NCI-H1092 treated with DMSO at 0.1 percent for 48 hours (cell line): ENCODE measurements around the gene VSNL1.
A peak's percentile ranks its signal among the peaks of the same experiment; 100 is the strongest.

ENCODE experiments used
- DNase-seq: peaks from one replicate; lab custom pipeline; 2025; lab: John Stamatoyannopoulos, UW

VSNL1 gene

GRCh38 chr2:17540093-17540812 lies at the start of gene VSNL1:
Gene VSNL1 (plus strand): TSS chr2:17540696. CDS start chr2:17592075, 51,379 bp downstream.
- DNase-seq = peak; percentile 62

- DNase-seq = no peak
These were observed 44.9 kb upstream of the VSNL1 start for GRCh38 chr2:17495590-17495989.

- DNase-seq = no peak
These were observed 42.8 kb upstream of the VSNL1 start for GRCh38 chr2:17497718-17498117.

- DNase-seq = no peak
These were observed 33.5 kb upstream of the VSNL1 start for GRCh38 chr2:17506736-17507616.

- DNase-seq = no peak
These were observed 24.8 kb upstream of the VSNL1 start for GRCh38 chr2:17515652-17516051.

- DNase-seq = no peak
These were observed 22.9 kb upstream of the VSNL1 start for GRCh38 chr2:17517481-17518211.

- no peak for DNase-seq
These were observed 22.0 kb upstream of the VSNL1 start, which contains the start of gene RAD51AP2 for GRCh38 chr2:17518212-17519154. Gene RAD51AP2 (minus strand): TSS chr2:17518440. CDS start chr2:17518415, 25 bp downstream.

- DNase-seq = no peak
These were observed 21.0 kb upstream of the VSNL1 start for GRCh38 chr2:17519486-17519885.

- no peak for DNase-seq
These were observed 19.7 kb upstream of the VSNL1 start for GRCh38 chr2:17520761-17521160.

GRCh38 chr2:17521621-17522020 lies 18.9 kb upstream of the VSNL1 start:
- no peak for DNase-seq

- no peak for DNase-seq
These were observed 18.2 kb upstream of the VSNL1 start for GRCh38 chr2:17522303-17522702.

GRCh38 chr2:17529771-17530170 lies 10.7 kb upstream of the VSNL1 start:
- no peak for DNase-seq

GRCh38 chr2:17533546-17533945 lies 7.0 kb upstream of the VSNL1 start:
- no peak for DNase-seq

GRCh38 chr2:17536416-17536815 lies 4.1 kb upstream of the VSNL1 start:
- no peak for DNase-seq

GRCh38 chr2:17538022-17538843 lies 2.3 kb upstream of the VSNL1 start:
- no peak for DNase-seq

- peak; percentile 16 for DNase-seq
These were observed 1.5 kb upstream of the VSNL1 start for GRCh38 chr2:17538844-17539554.

GRCh38 chr2:17539611-17540092 lies 844 bp upstream of the VSNL1 start:
- DNase-seq = no peak

- DNase-seq = no peak
These were observed 476 bp downstream of the VSNL1 start for GRCh38 chr2:17540813-17541530.

GRCh38 chr2:17541531-17541950 lies 1.0 kb downstream of the VSNL1 start:
- no peak for DNase-seq
